Keratinocyte (primary cell): ENCODE data around the gene P2RX1.

Experiments used
- CTCF ChIP-seq, 3 experiments: IDR thresholded peaks in 1 of 3; conservative IDR thresholded peaks in 1 of 3; optimal IDR thresholded peaks in 1 of 3; 2 replicates in 2 of 3; 3 replicates in 1 of 3; pipeline versions ENCODE3 to v1.5.1; 2011; ENCODE audit warnings: low read length in 3 of 3, mild to moderate bottlenecking in 3 of 3, moderate library complexity in 2 of 3, control low read depth in 1 of 3, inconsistent platforms in 1 of 3; ENCODE audit not compliant: insufficient read depth in 2 of 3; ENCODE audit errors: extremely low read depth in 1 of 3
- EZH2 ChIP-seq: IDR thresholded peaks from one replicate; pipeline ENCODE4 v1.6.1; 2012; ENCODE audit warnings: inconsistent platforms, mild to moderate bottlenecking, low read length, moderate library complexity

- TF ChIP-seq CTCF (optimal IDR thresholded peaks at IDR 0.05 in 1 of 3, IDR thresholded peaks at IDR 0.05 in 1 of 3, conservative IDR thresholded peaks at IDR 0.05 in 1 of 3; ENCODE audit: extremely low read depth in 1 of 3, insufficient read depth in 2 of 3, low read length in 3 of 3) (no peak), EZH2 (no peak)
These were observed 28.5 kb upstream of the P2RX1 start for GRCh38 chr17:3944485-3945388.
